GM18520 (cell line): ENCODE results near the gene MBP.

Source experiments
- ATAC-seq: cut with Tn5 transposase; IDR thresholded peaks from one replicate; pipeline ENCODE4 v1.9.1; 2021; ENCODE audit not compliant: unreplicated experiment

MBP gene

GRCh38 chr18:77114415-77115191 is 18.0 kb downstream of the MBP start:
- peak; percentile 80 for ATAC-seq

- no peak for ATAC-seq
These were observed 18.5 kb downstream of the MBP start for GRCh38 chr18:77114152-77114414.

GRCh38 chr18:77113361-77114151 is 19.0 kb downstream of the MBP start:
- no peak for ATAC-seq

DNA sequence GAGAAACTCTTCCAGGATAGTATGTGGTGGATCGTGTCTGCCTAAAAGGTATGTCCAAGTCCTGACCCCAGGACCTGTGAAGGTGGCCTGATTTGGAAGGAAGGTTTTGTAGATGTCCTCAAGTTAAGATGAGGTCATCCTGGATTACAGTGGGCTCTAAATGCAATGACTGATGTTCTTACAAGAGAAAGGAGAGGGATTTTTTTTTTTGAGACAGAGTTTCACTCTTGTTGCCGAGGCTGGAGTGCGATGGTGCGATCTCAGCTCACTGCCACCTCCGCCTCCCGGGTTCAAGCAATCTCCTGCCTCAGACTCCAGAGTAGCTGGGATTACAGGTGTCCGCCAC is 19.9 kb downstream of the MBP start:
- ATAC-seq, result no peak

DNA sequence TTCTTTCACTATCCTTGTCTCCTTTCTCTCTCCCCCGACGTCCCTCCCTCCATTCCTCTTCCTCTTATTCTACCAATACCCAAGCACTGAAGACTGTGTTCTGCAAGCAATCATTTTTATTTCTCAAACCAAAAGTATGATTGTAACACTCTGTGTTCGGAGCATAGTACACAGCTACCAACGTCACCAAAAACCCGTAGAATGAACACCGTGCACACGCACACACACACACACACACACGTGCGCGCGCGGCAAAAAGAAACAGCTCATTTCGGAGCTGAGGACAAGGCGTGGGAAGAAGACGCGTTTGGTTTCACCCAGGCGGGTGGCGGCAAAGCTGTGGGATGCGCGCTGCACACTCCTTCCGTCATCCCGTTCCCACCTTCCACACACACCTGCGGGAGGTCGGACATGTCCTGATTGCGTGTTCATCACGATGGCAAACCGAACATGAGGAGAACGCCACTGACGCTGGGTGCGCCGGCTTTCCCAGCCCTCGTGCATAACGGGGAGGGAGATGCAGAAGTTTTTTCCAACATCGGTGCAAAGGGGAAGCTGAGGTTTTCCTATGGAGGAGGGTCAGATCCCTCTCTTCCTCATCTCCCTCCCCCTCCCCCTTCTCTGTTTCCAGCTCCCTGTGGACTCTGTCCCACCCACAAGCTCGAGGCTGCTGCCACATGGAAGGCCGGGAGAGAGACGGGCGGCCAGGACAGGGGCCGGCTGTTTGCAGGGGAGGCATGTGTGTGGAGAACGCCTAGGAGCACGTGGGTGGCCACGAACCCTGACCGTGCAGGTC is 20.4 kb downstream of the MBP start:
- ATAC-seq, result no peak

DNA sequence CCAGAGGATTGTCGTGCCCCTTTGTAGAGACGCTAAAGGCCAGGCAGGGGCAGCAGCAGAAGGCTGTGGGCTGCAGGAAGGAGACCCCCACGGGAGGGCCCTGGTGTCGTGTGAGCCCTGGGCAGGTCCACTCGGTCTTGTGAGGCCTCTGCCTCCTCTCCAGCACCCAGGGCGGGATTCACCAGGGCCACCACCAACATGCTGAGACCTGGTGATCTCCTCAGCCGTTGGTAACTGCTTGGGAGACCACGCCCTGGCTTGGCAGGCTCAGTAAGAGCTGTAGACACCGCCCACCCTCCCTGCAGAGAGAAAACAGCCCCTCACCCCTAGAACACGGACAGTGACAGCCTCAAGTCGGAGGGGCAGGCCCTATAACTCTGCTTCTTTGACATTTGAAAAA is 21.1 kb downstream of the MBP start:
- no peak for ATAC-seq

- ATAC-seq, result no peak
These were observed 21.6 kb downstream of the MBP start for GRCh38 chr18:77110936-77111335.

GRCh38 chr18:77110400-77110799 is 22.2 kb downstream of the MBP start:
- no peak for ATAC-seq

DNA sequence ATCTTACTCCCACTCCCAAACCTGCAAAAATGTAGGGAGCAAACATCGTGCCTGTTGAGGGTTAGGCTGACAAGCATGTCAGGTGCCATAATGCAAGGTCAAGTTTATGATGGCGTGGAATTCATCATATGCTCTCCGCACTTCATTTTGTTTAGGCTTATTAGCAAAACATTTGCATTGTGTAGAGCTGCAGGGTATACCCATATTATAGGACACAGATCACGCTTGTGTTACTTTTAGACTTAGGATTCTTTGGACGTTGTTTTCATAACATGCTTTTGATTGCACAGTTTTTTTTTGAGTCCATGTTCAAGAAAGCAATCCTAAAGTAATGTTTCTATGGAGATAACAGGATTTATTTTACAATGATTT is 22.9 kb downstream of the MBP start:
- no peak for ATAC-seq

DNA sequence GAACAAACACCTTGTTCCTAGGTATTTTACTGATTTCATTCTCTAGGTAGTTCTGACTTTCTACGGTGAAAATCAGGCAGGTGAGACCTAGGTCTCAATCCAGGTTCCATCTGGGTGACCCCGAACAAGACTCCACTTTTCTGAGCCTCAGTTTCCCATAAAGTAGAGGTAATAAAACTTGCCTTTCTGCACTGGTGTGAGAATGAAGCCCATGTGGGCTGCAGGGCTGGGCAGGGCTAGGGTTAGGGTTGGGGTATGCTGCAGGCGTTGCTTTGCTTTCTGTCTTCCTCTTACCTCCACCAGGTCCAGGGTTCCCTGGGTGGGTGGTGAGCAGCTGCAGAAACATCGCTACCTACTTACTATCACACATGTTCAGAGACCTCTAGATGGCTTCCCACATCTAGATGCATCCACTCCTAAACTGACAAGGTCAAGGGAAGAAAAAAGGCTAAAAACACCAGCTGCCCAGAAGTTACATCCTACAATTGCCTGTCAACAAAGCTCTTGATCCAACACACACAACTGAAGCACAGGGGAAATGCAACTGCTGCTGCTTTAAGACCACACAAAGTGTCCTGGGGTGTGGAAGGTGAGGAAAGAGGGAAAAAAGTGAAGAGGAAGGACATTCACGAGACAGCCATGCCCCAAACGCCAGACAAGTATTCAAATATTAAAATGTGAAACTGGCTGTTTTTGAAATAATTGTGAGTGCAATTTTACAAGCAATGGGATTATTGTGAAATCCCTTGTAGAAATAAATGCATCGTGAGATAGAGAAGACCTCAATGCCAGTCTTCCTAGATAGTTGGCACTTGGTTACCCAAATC is 23.5 kb downstream of the MBP start:
- ATAC-seq, result no peak

GRCh38 chr18:77108001-77108692 is 24.4 kb downstream of the MBP start:
- peak; percentile 43 for ATAC-seq

- ATAC-seq, result no peak
These were observed 25.3 kb downstream of the MBP start for GRCh38 chr18:77107292-77107691.

DNA sequence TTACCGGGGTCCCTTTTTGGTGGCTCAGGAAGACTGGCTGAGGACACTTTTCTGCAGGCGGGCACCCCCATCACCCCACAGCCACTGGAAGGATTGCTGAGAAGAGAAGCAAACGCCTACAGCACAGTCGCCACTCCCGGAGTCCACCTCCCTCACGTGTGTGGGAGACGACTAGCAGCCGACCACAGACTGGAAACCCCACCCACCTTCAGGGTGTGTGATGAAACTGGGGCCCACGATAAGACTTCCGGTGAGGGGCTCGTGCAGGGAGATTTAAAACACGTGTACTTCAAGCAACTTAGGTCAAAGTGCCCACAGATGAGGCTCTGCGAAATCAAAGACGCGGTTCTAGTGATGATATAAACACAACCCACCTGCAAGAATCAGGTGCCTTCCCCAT is 26.3 kb downstream of the MBP start:
- no peak for ATAC-seq

GRCh38 chr18:77105680-77106079 is 26.9 kb downstream of the MBP start:
- ATAC-seq, result no peak

GRCh38 chr18:77105028-77105427 is 27.6 kb downstream of the MBP start:
- ATAC-seq, result no peak

DNA sequence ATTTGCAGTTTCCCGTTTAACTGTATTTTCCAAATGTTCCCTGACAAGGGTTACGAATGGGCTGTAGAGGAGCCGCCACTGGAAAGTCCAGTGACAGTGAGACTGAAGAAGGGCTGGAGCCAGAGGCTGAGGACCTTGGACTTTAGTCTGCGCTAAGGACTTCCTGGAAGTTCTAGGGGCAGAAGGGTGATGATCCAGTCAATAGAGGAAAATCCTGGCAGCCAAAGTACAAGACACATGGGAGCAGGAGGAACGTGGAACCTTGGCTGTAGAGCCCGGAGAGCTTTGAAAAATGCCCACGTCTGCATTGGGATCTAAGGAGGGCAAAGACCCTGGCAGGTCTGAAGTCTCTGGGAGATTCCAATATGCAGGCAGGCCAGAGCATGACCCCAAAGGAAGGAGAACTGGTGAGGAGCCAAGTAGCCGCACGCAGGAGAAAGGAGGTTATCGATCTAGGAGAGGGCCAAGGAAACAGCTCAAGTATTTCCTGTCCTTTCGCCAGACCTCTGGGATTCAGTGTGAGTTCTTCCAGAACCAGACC is 28.5 kb downstream of the MBP start:
- no peak for ATAC-seq

- ATAC-seq, result no peak
These were observed 29.3 kb downstream of the MBP start for GRCh38 chr18:77103187-77103850.

DNA sequence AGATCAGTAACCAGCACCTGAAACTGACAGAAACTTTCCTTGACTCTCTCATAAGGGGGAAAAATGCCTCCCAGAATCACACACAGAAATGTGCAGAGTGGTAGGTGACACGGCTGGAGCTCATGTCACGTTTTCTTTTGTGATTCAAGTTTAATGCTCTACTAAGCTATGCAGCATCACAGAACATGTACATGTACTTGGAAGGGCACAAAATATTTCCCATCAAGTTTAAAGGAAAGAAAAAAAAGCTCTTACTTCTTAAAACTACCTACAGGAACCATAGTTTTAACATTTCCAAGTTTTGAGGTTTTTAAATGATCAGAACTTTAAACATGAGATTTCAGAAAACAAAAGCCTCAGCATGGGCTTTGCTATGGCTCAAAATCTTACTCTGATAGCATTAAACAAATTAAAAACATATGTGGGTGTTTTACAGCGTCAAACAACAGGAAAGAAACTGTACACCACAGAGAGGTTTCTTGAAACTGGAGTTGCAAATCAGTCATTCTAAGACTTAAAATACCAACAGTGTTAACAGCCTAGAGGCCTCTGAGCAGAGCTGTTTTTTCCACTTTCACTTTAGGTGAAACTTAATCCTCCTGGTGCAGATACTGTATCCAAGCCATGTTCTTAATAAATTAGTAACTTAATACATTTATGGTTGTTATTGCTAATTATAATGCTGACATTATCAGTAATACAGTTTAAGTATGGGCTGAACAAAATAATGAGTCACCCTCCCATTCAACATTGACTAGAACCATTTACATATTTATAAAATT is 30.1 kb downstream of the MBP start:
- ATAC-seq, result peak; percentile 92
